Sigmoid colon (tissue), 7 donors: Measurements from ENCODE around the gene MGST3. TPM values are rescaled to one million over a fixed set of nuclear protein-coding genes. Genes with fewer than 3 reads are reported as not detected.

ENCODE experiments used
- DNase-seq: peaks from one replicate; pipeline ENCODE4 v3.0.0-alpha.2; 2019
- H3K27ac ChIP-seq, 4 donors: fragments of 200-600 bp; sonication (generic); one replicate each; pipeline ENCODE4 v1.5.1; 2016 to 2019; ENCODE audit warnings: mild to moderate bottlenecking in 1 of 4
- H3K27me3 ChIP-seq, 3 donors: fragments of 200-600 bp; sonication (generic); one replicate each; pipeline ENCODE4 v1.5.1; 2019; ENCODE audit warnings: mild to moderate bottlenecking in 1 of 3
- H3K36me3 ChIP-seq, 4 donors: fragments of 200-600 bp; sonication (generic); one replicate each; pipeline ENCODE4 v1.5.1; 2016 to 2019
- H3K4me1 ChIP-seq, 4 donors: fragments of 200-600 bp; sonication (generic); one replicate each; pipeline ENCODE4 v1.5.1; 2017 to 2019
- H3K4me3 ChIP-seq, 4 donors: fragments of 200-600 bp; sonication (generic); one replicate each; pipeline ENCODE4 v1.5.1; 2017 to 2019; ENCODE audit warnings: mild to moderate bottlenecking in 2 of 4, moderate library complexity in 1 of 4
- H3K9me3 ChIP-seq, 4 donors: fragments of 200-600 bp in 3 of 4; sonication (generic) in 3 of 4; one replicate each; pipeline versions ENCODE4 v1.5.1 to v1.6.1; 2013 to 2019
- CTCF ChIP-seq, 4 experiments: fragments of 450-650 bp in 3 of 4; fragments of 200-600 bp in 1 of 4; IDR thresholded peaks; one replicate each; pipeline ENCODE4 v1.5.1; 2016 to 2019; ENCODE audit warnings: antibody characterized with exemption in 4 of 4, mild to moderate bottlenecking in 3 of 4, moderate library complexity in 2 of 4
- EP300 ChIP-seq, 4 donors: sonication (generic); formaldehyde crosslinking; IDR thresholded peaks; one replicate each; pipeline ENCODE4 v1.6.1; 2017; ENCODE audit warnings: antibody characterized with exemption in 4 of 4
- POLR2A ChIP-seq, 2 donors: fragments of 450-650 bp; IDR thresholded peaks; one replicate each; pipeline ENCODE4 v1.6.1; 2016; ENCODE audit warnings: antibody characterized with exemption in 2 of 2, mild to moderate bottlenecking in 2 of 2, moderate library complexity in 2 of 2
- POLR2AphosphoS5 ChIP-seq, 4 donors: sonication (generic); formaldehyde crosslinking; IDR thresholded peaks; one replicate each; pipeline ENCODE4 v1.6.1; 2017; ENCODE audit warnings: antibody characterized with exemption in 4 of 4
- WGBS, 2 donors: extraction: QIAGEN DNeasy Blood & Tissue Kit; methylation state at CpG; one replicate each; pipeline ENCODE4 v1.1.7; 2013; 5-methylcytosine and 5-hydroxymethylcytosine counted together
- intact Hi-C: fragments of 100-400 bp; cut with DNase I; formaldehyde crosslinking; loops from one replicate; pipeline ENCODE4 v1.15.1; 2023
- polyA plus RNA-seq, 3 donors: library from polyadenylated mRNA; stranded (reverse); fragments of 200-250 nt; gene quantifications; one replicate each; pipeline ENCODE4 v1.2.3, GENCODE V29; 2013
- total RNA-seq, 4 donors: library from RNA; depleted of rRNA; stranded (reverse); fragments of >200 nt; gene quantifications; one replicate each; pipeline ENCODE4 v1.1.0, GENCODE V29; 2016
- donor health status: healthy with polysubstance abuse.
- donor health status: Bipolar disorder and iron deficiency.
- donor health status: healthy.

The MGST3 gene
- total and polyA plus RNA-seq, 7 donors = 131 to 359 (median 191) TPM

GRCh38 chr1:165661703-165662102 is 30.7 kb downstream of the MGST3 start:
- DNase-seq = no peak
- H3K27ac ChIP-seq = no peak overlapping the region
- H3K4me3 ChIP-seq = no peak overlapping the region
- 94 to 100% methylated on average over 2 of the region's 2 CpGs for WGBS, 2 donors
- intact Hi-C loops = no loop called here
- no peak for TF ChIP-seq POLR2A (IDR thresholded peaks at IDR 0.05)
- TF ChIP-seq EP300 (IDR thresholded peaks at IDR 0.05) = no peak
- no peaks in the 10 kb centered on the region for H3K27me3 ChIP-seq
- H3K36me3 ChIP-seq = peaks cover 0 to 81% (median 15%) of the 10 kb centered on the region in 4 donors
- H3K4me1 ChIP-seq = no peaks in the 10 kb centered on the region
- H3K9me3 ChIP-seq = no peaks in the 10 kb centered on the region

GRCh38 chr1:165662186-165662585 is 31.2 kb downstream of the MGST3 start:
- Histone ChIP-seq H3K36me3 (peaks cover 2 to 82% (median 17%) of the 10 kb centered on the region in 4 donors), H3K4me3 (no peak overlapping the region), H3K27me3 (no peaks in the 10 kb centered on the region), H3K4me1 (no peaks in the 10 kb centered on the region), H3K9me3 (no peaks in the 10 kb centered on the region), H3K27ac (no peak overlapping the region)
- intact Hi-C loops = no loop called here
- 93 to 96% methylated on average over 3 of the region's 3 CpGs for WGBS, 2 donors
- TF ChIP-seq POLR2A (IDR thresholded peaks at IDR 0.05) (no peak), POLR2AphosphoS5 (IDR thresholded peaks at IDR 0.05) (no peak)
- no peak for DNase-seq

GRCh38 chr1:165666152-165666825 is 35.3 kb downstream of the MGST3 start:
- Histone ChIP-seq H3K36me3 (peaks cover 18 to 81% (median 26%) of the 10 kb centered on the region in 4 donors), H3K9me3 (no peaks in the 10 kb centered on the region)

GRCh38 chr1:165668184-165668583 is 37.1 kb downstream of the MGST3 start:
- no peak for TF ChIP-seq EP300 (IDR thresholded peaks at IDR 0.05)
- TF ChIP-seq CTCF (IDR thresholded peaks at IDR 0.05) = no peak
- no peak for TF ChIP-seq POLR2A (IDR thresholded peaks at IDR 0.05)
- no peak for TF ChIP-seq POLR2AphosphoS5 (IDR thresholded peaks at IDR 0.05)
- H3K27me3 ChIP-seq = no peaks in the 10 kb centered on the region
- no peak for DNase-seq
- H3K27ac ChIP-seq = no peak overlapping the region
- WGBS, 2 donors = 95 to 99% methylated on average over 3 of the region's 3 CpGs
- H3K36me3 ChIP-seq = peaks cover 16 to 75% (median 25%) of the 10 kb centered on the region in 4 donors
- intact Hi-C loops = no loop called here
- no peaks in the 10 kb centered on the region for H3K4me1 ChIP-seq
- no peaks in the 10 kb centered on the region for H3K9me3 ChIP-seq
- H3K4me3 ChIP-seq = no peak overlapping the region

More at GRCh38 chr1:165666152-165666825, 35.3 kb downstream of the MGST3 start:
- intact Hi-C loops = no loop called here
- H3K4me1 ChIP-seq = no peaks in the 10 kb centered on the region
- no peaks in the 10 kb centered on the region for H3K27me3 ChIP-seq
- no peak overlapping the region for H3K4me3 ChIP-seq
- DNase-seq = no peak
- 73 to 83% methylated on average over 5 of the region's 5 CpGs for WGBS, 2 donors
- no peak for TF ChIP-seq CTCF (IDR thresholded peaks at IDR 0.05)
- no peak for TF ChIP-seq POLR2A (IDR thresholded peaks at IDR 0.05)
- no peak for TF ChIP-seq POLR2AphosphoS5 (IDR thresholded peaks at IDR 0.05)
- TF ChIP-seq EP300 (IDR thresholded peaks at IDR 0.05) = no peak
- H3K27ac ChIP-seq = no peak overlapping the region

- Histone ChIP-seq H3K36me3 (peaks cover 9 to 53% (median 24%) of the 10 kb centered on the region in 4 donors), H3K4me3 (no peak overlapping the region), H3K9me3 (no peaks in the 10 kb centered on the region), H3K27ac (no peak overlapping the region), H3K27me3 (no peaks in the 10 kb centered on the region), H3K4me1 (no peaks in the 10 kb centered on the region)
- 88 to 94% methylated on average over 2 of the region's 2 CpGs for WGBS, 2 donors
- intact Hi-C loops = no loop called here
- no peak for DNase-seq
- TF ChIP-seq POLR2AphosphoS5 (IDR thresholded peaks at IDR 0.05) (no peak), EP300 (IDR thresholded peaks at IDR 0.05) (no peak), CTCF (IDR thresholded peaks at IDR 0.05) (no peak), POLR2A (IDR thresholded peaks at IDR 0.05) (no peak)
Observed at GRCh38 chr1:165671526-165671925, 40.5 kb downstream of the MGST3 start.
